Left lung (tissue), 10 donors: ENCODE results near the gene PDE1C. TPM values are rescaled to one million over a fixed set of nuclear protein-coding genes. Genes with fewer than 3 reads are reported as not detected.

Experiments
- ATAC-seq: fragments of 200-7000 bp; cut with Tn5 transposase; one replicate; pipeline ENCODE4 v1.9.1; 2020; ENCODE audit warnings: moderate library complexity
- DNase-seq, 4 donors: peaks; one replicate each; pipeline ENCODE4 v3.0.0-alpha.2; 2013 to 2020
- H3K27ac ChIP-seq, 2 donors: fragments of 200-600 bp; sonication (generic) in 1 of 2; one replicate each; pipeline versions ENCODE4 v1.5.0 to v1.8.0; 2020 to 2021
- H3K27me3 ChIP-seq, 2 donors: fragments of 200-600 bp; sonication (generic) in 1 of 2; one replicate each; pipeline versions ENCODE4 v1.5.0 to v1.8.0; 2020 to 2021
- H3K36me3 ChIP-seq, 2 donors: fragments of 200-600 bp; sonication (generic) in 1 of 2; one replicate each; pipeline versions ENCODE4 v1.5.0 to v1.8.0; 2020 to 2021
- H3K4me1 ChIP-seq, 2 donors: fragments of 200-600 bp; one replicate each; pipeline ENCODE4 v1.8.0; 2021
- H3K4me3 ChIP-seq, 2 donors: fragments of 200-600 bp; sonication (generic) in 1 of 2; one replicate each; pipeline versions ENCODE4 v1.5.0 to v1.8.0; 2020 to 2021; ENCODE audit warnings: mild to moderate bottlenecking in 1 of 2
- H3K9me3 ChIP-seq, 2 donors: fragments of 200-600 bp; sonication (generic) in 1 of 2; one replicate each; pipeline versions ENCODE4 v1.5.0 to v1.8.0; 2020 to 2021
- intact Hi-C, 2 donors: fragments of 100-400 bp; cut with DNase I; formaldehyde crosslinking; loops; one replicate each; pipeline versions ENCODE4 v1.11.2 to v1.14.2; 2022
- polyA plus RNA-seq, 6 donors: library from polyadenylated mRNA; unstranded; fragments of 120-200 nt; gene quantifications; one replicate each; pipeline ENCODE4 v1.2.1, GENCODE V29; 2013; ENCODE audit not compliant: insufficient read length in 6 of 6
- total RNA-seq, 2 donors: library from RNA; stranded (reverse); fragmentation: NEBNext Ultra II Directional; extraction: Animal tissue kit (Norgen Biotek cat#: 25700); gene quantifications; one replicate each; pipeline ENCODE4 v1.2.1, GENCODE V29; 2021
- TF ChIP-seq, protein P1 (sequence below), 2 donors: fragments of 200-600 bp; sonication (generic) in 1 of 2; IDR thresholded peaks; one replicate each; pipeline versions ENCODE4 v1.5.0 to v1.8.0; 2021; ENCODE audit warnings: antibody characterized with exemption in 2 of 2
- donor health status: DM: no; HTN: yes; CAD: no.
- donor health status: DM: no; HTN: no; CAD: no.

The PDE1C gene
- total and polyA plus RNA-seq, 8 donors, result 2.0 to 13.8 (median 3.9) TPM

DNA sequence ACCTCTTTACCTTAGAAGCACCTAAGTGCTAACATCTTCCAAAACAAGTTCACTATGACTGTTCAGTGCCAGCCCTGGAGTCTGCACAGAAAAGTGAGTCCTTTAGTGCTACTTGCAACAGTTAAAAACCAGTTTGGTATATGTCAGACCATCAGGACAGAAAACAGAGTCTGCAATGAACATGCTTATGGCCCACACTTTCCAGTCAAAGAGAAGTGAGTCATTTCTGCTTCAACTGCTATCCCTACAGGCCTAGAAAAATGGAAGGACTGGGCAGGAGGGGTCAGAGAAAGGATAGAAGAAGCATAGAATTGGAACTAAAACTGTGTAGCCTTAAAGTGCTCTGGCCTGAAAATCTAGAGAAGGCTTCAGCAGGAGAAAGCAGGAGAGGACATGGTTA, 108.0 kb downstream of the PDE1C start:
- Histone ChIP-seq H3K27ac (no peak overlapping the region), H3K9me3 (peaks cover 0 to 9% of the 10 kb centered on the region in 2 donors), H3K4me1 (peaks cover 0 to under 1% of the 10 kb centered on the region in 2 donors), H3K27me3 (no peaks in the 10 kb centered on the region), H3K36me3 (no peaks in the 10 kb centered on the region), H3K4me3 (no peak overlapping the region)
- intact Hi-C loops, result no loop called here
- TF ChIP-seq, protein P1, sequence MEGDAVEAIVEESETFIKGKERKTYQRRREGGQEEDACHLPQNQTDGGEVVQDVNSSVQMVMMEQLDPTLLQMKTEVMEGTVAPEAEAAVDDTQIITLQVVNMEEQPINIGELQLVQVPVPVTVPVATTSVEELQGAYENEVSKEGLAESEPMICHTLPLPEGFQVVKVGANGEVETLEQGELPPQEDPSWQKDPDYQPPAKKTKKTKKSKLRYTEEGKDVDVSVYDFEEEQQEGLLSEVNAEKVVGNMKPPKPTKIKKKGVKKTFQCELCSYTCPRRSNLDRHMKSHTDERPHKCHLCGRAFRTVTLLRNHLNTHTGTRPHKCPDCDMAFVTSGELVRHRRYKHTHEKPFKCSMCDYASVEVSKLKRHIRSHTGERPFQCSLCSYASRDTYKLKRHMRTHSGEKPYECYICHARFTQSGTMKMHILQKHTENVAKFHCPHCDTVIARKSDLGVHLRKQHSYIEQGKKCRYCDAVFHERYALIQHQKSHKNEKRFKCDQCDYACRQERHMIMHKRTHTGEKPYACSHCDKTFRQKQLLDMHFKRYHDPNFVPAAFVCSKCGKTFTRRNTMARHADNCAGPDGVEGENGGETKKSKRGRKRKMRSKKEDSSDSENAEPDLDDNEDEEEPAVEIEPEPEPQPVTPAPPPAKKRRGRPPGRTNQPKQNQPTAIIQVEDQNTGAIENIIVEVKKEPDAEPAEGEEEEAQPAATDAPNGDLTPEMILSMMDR (IDR thresholded peaks at IDR 0.05), result no peak
- ATAC-seq (no peak), DNase-seq (no peak)

DNA sequence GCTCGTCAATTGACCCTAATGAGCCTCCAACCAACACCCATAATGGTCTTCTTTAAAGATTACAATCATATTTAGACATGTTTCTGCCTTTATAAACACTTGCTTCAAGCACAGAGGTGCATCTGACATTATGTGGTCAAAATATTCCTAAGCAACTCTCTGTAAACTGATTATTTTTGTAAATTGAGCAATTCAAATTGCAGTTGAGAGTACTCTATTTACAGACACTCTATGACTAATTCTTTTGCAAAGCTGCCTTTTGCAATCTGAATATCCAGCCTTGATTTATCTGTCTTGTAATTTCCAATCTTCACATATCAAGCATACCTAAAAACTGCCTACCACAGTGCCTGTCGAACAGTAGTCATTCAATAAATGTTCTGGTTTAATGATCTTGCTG, 112.0 kb downstream of the PDE1C start:
- TF ChIP-seq, protein P1 (IDR thresholded peaks at IDR 0.05), result no peak
- Histone ChIP-seq H3K27ac (peak overlapping the region in 1 of 2 donors; percentile 16), H3K9me3 (no peaks in the 10 kb centered on the region), H3K27me3 (no peaks in the 10 kb centered on the region), H3K4me3 (no peak overlapping the region), H3K36me3 (no peaks in the 10 kb centered on the region), H3K4me1 (peaks cover 0 to 5% of the 10 kb centered on the region in 2 donors)
- intact Hi-C loops, result no loop called here
- ATAC-seq (no peak), DNase-seq (no peak)

- Histone ChIP-seq H3K27me3 (no peaks in the 10 kb centered on the region), H3K27ac (peak overlapping the region in 1 of 2 donors; percentile 16), H3K36me3 (no peaks in the 10 kb centered on the region), H3K4me3 (no peak overlapping the region), H3K9me3 (no peaks in the 10 kb centered on the region), H3K4me1 (peaks cover 0 to 5% of the 10 kb centered on the region in 2 donors)
- DNase-seq (no peak), ATAC-seq (no peak)
- intact Hi-C loops, result no loop called here
- TF ChIP-seq, protein P1 (IDR thresholded peaks at IDR 0.05), result no peak
These were observed 112.5 kb downstream of the PDE1C start for GRCh38 chr7:31957756-31958155.

GRCh38 chr7:31957090-31957720, 113.0 kb downstream of the PDE1C start:
- TF ChIP-seq, protein P1 (IDR thresholded peaks at IDR 0.05), result no peak
- DNase-seq (no peak), ATAC-seq (no peak)
- Histone ChIP-seq H3K27ac (no peak overlapping the region), H3K36me3 (no peaks in the 10 kb centered on the region), H3K4me1 (peaks cover 0 to 5% of the 10 kb centered on the region in 2 donors), H3K9me3 (no peaks in the 10 kb centered on the region), H3K4me3 (no peak overlapping the region), H3K27me3 (no peaks in the 10 kb centered on the region)
- intact Hi-C loops, result no loop called here

DNA sequence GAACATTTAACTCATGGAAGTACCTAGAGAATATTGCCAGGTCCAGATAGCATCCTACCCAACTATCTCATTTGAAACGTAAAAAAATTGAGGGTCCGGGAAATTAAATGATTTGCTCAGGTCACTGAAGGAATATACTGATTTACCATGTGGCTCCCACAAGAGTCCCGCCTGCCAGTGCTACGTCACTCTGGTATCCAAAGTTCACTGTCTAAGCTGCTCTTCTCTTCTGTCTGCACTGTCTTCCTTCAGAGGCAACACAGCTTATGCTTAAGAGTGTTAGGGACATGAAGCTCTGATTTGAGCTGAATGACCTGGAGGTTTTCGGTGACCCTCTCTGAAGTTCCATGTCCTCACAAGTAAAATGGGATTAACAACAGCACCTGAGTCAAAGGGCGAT, 114.6 kb downstream of the PDE1C start:
- Histone ChIP-seq H3K36me3 (no peaks in the 10 kb centered on the region), H3K4me3 (no peak overlapping the region), H3K27me3 (no peaks in the 10 kb centered on the region), H3K9me3 (no peaks in the 10 kb centered on the region), H3K27ac (no peak overlapping the region), H3K4me1 (peaks cover 0 to 5% of the 10 kb centered on the region in 2 donors)
- DNase-seq (no peak), ATAC-seq (no peak)
- TF ChIP-seq, protein P1 (IDR thresholded peaks at IDR 0.05), result no peak
- intact Hi-C loops, result no loop called here
